Left lung (tissue), 10 donors: ENCODE results near the gene EPHB1. TPM values are rescaled to one million over a fixed set of nuclear protein-coding genes. Genes with fewer than 3 reads are reported as not detected.
A peak's percentile ranks its signal among the peaks of the same experiment; 100 is the strongest.
"Not testable (repeated sequence)": the region's sequence is repeated elsewhere in the genome, so short reads cannot be mapped to it uniquely, and the experiment has no call there.

Experiments
- ATAC-seq: fragments of 200-7000 bp; cut with Tn5 transposase; one replicate; pipeline ENCODE4 v1.9.1; 2020; ENCODE audit warnings: moderate library complexity
- DNase-seq, 4 donors: peaks; one replicate each; pipeline ENCODE4 v3.0.0-alpha.2; 2013 to 2020
- H3K27ac ChIP-seq, 2 donors: fragments of 200-600 bp; sonication (generic) in 1 of 2; one replicate each; pipeline versions ENCODE4 v1.5.0 to v1.8.0; 2020 to 2021
- H3K27me3 ChIP-seq, 2 donors: fragments of 200-600 bp; sonication (generic) in 1 of 2; one replicate each; pipeline versions ENCODE4 v1.5.0 to v1.8.0; 2020 to 2021
- H3K36me3 ChIP-seq, 2 donors: fragments of 200-600 bp; sonication (generic) in 1 of 2; one replicate each; pipeline versions ENCODE4 v1.5.0 to v1.8.0; 2020 to 2021
- H3K4me1 ChIP-seq, 2 donors: fragments of 200-600 bp; one replicate each; pipeline ENCODE4 v1.8.0; 2021
- H3K4me3 ChIP-seq, 2 donors: fragments of 200-600 bp; sonication (generic) in 1 of 2; one replicate each; pipeline versions ENCODE4 v1.5.0 to v1.8.0; 2020 to 2021; ENCODE audit warnings: mild to moderate bottlenecking in 1 of 2
- H3K9me3 ChIP-seq, 2 donors: fragments of 200-600 bp; sonication (generic) in 1 of 2; one replicate each; pipeline versions ENCODE4 v1.5.0 to v1.8.0; 2020 to 2021
- CTCF ChIP-seq, 2 donors: fragments of 200-600 bp; sonication (generic) in 1 of 2; IDR thresholded peaks; one replicate each; pipeline versions ENCODE4 v1.5.0 to v1.8.0; 2021; ENCODE audit warnings: antibody characterized with exemption in 2 of 2
- intact Hi-C, 2 donors: fragments of 100-400 bp; cut with DNase I; formaldehyde crosslinking; loops; one replicate each; pipeline versions ENCODE4 v1.11.2 to v1.14.2; 2022
- polyA plus RNA-seq, 6 donors: library from polyadenylated mRNA; unstranded; fragments of 120-200 nt; gene quantifications; one replicate each; pipeline ENCODE4 v1.2.1, GENCODE V29; 2013; ENCODE audit not compliant: insufficient read length in 6 of 6
- total RNA-seq, 2 donors: library from RNA; stranded (reverse); fragmentation: NEBNext Ultra II Directional; extraction: Animal tissue kit (Norgen Biotek cat#: 25700); gene quantifications; one replicate each; pipeline ENCODE4 v1.2.1, GENCODE V29; 2021
- donor health status: DM: no; HTN: yes; CAD: no.
- donor health status: DM: no; HTN: no; CAD: no.

EPHB1 gene
- total and polyA plus RNA-seq, 8 donors, result 1.1 to 4.3 (median 2.7) TPM

- Histone ChIP-seq H3K4me3 (no peak overlapping the region), H3K9me3 (no peaks in the 10 kb centered on the region), H3K27ac (no peak overlapping the region), H3K27me3 (no peaks in the 10 kb centered on the region), H3K4me1 (no peaks in the 10 kb centered on the region), H3K36me3 (no peaks in the 10 kb centered on the region)
- intact Hi-C loops, result no loop called here
- no peak for TF ChIP-seq CTCF (IDR thresholded peaks at IDR 0.05)
- ATAC-seq, result no peak
- DNase-seq, result no peak
These were observed 198.0 kb downstream of the EPHB1 start for GRCh38 chr3:134993011-134993410.

GRCh38 chr3:134998158-134998557 lies 203.1 kb downstream of the EPHB1 start:
- ATAC-seq (no peak), DNase-seq (no peak)
- intact Hi-C loops, result no loop called here
- Histone ChIP-seq H3K27me3 (no peaks in the 10 kb centered on the region), H3K36me3 (no peaks in the 10 kb centered on the region), H3K4me1 (no peaks in the 10 kb centered on the region), H3K4me3 (no peak overlapping the region), H3K27ac (no peak overlapping the region), H3K9me3 (no peaks in the 10 kb centered on the region)
- no peak for TF ChIP-seq CTCF (IDR thresholded peaks at IDR 0.05)

GRCh38 chr3:134998855-134999254 lies 203.8 kb downstream of the EPHB1 start:
- no peaks in the 10 kb centered on the region for H3K36me3 ChIP-seq
- no peak for ATAC-seq
- no peak for DNase-seq

GRCh38 chr3:135000465-135000864 lies 205.4 kb downstream of the EPHB1 start:
- H3K27ac ChIP-seq, result no peak overlapping the region
- no peaks in the 10 kb centered on the region for H3K4me1 ChIP-seq
- no peaks in the 10 kb centered on the region for H3K9me3 ChIP-seq
- H3K27me3 ChIP-seq, result no peaks in the 10 kb centered on the region
- peak; percentile 74 for ATAC-seq
- no peak for DNase-seq
- intact Hi-C loops, result no loop called here
- TF ChIP-seq CTCF (IDR thresholded peaks at IDR 0.05), result no peak
- H3K36me3 ChIP-seq, result no peaks in the 10 kb centered on the region
- H3K4me3 ChIP-seq, result no peak overlapping the region

More at GRCh38 chr3:134998855-134999254, 203.8 kb downstream of the EPHB1 start:
- intact Hi-C loops, result no loop called here
- Histone ChIP-seq H3K27ac (no peak overlapping the region), H3K9me3 (no peaks in the 10 kb centered on the region), H3K4me3 (no peak overlapping the region), H3K4me1 (no peaks in the 10 kb centered on the region), H3K27me3 (no peaks in the 10 kb centered on the region)
- TF ChIP-seq CTCF (IDR thresholded peaks at IDR 0.05), result no peak

- H3K4me1 ChIP-seq, H3K4me3 ChIP-seq, H3K9me3 ChIP-seq, H3K27ac ChIP-seq, ATAC-seq, H3K36me3 ChIP-seq, DNase-seq, intact Hi-C loops, H3K27me3 ChIP-seq: not testable (repeated sequence)
These were observed 210.6 kb downstream of the EPHB1 start for GRCh38 chr3:135005616-135006015.

GRCh38 chr3:135007607-135008006 lies 212.5 kb downstream of the EPHB1 start:
- no peak for TF ChIP-seq CTCF (IDR thresholded peaks at IDR 0.05)
- ATAC-seq (no peak), DNase-seq (no peak)
- Histone ChIP-seq H3K27ac (no peak overlapping the region), H3K36me3 (no peaks in the 10 kb centered on the region), H3K4me3 (no peak overlapping the region), H3K27me3 (no peaks in the 10 kb centered on the region), H3K9me3 (peaks cover 0 to 3% of the 10 kb centered on the region in 2 donors), H3K4me1 (no peaks in the 10 kb centered on the region)
- intact Hi-C loops, result no loop called here
